Stimulated activated CD4-positive, alpha-beta T cell treated with anti-CD3 and anti-CD28 coated beads, Interleukin-2, amount 100 ng/mL, for 24 hours (primary cell): ENCODE measurements around the gene FECH.
"Not testable (repeated sequence)": the region's sequence is repeated elsewhere in the genome, so short reads cannot be mapped to it uniquely, and the experiment has no call there.

Source experiments
- DNase-seq, 2 donors: peaks; one replicate each; pipeline ENCODE4 v3.0.0-alpha.2; 2020

FECH gene

DNA sequence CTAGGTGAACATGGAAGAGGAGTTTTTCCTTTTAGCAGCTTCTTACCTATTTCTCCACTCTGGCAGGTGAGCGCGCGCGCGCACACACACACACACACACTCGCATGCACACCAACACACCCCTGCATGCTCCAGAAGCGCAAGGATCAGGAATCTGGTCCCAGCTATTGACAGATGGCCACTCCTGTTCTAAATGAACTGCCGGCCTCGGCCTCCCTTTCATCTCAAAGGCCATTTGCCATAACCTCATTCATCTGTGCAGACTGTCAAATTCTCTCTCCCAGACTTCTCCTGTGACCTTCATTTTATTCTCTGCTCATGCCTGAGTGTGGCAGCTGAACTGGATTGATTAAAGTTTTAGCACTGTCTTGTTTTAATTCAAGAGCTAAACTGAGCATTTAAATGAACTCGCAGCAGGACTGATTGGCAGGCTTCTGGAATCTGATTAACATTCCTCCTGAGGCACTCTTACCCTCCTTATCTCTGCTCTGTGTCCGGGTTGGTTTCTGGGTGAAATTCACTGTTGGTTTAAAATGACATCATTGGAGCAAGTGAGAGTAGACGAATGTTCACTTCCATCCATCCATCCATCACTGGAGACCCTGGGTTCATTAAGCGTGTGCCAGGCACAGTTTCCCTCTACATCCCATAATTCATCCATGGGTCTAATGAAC, 58.8 kb downstream of the FECH start:
- DNase-seq: no peak

DNA sequence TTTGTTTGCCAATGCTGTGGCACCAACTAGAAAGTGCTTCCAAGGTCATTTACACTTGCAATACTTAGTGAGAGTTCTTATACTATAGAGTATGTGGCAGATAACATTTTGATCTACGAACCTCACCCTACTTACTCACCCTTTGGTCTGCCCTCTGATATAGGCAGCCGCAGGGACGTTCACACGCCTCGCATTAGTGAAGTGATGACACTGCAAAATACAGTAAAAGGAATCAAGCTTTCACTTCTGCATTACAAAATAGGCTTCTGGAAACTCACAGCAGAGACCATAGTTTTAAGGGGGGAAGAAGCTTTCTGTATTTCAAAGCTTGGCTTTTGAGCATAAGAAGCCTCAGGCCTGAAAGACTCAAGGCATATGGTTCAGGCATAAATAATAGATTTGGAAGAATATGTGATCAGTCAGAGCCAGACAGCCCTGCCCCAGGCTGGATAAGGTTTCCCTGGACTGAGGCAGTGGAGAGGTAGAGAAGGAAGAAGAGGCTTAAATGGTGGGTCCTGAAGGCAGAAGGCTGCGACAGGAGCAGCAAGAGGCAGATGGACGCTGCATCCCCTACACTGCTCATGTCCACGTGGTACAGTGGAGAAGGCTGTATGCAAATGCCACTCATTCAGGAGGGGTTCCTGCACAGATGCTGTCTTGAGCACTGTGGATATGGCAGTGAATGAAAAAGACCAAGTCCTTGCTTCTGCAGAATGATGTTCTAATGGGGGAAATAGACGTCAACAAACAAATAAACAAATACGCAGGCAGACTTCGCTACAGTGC, 63.1 kb downstream of the FECH start:
- no peak for DNase-seq

DNA sequence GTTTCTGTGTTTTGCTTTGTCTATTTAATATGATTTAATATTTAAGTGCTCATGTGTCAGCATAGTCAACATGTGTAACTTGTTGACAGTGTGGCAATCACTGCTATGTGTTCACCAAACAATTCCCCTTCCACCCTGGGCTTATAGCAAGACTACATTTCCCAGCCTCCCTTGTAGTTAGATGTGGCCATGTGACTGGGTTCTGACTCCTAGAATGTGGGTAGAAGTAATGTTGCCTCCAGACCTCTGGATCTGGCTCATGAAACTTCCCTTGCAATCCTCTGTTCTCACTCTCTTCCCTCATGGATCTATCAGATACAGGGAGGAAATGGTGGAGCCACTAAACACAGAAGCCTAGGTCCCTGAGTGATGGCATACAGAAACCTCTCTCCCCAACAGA, 64.2 kb downstream of the FECH start:
- DNase-seq: not testable (repeated sequence)

DNA sequence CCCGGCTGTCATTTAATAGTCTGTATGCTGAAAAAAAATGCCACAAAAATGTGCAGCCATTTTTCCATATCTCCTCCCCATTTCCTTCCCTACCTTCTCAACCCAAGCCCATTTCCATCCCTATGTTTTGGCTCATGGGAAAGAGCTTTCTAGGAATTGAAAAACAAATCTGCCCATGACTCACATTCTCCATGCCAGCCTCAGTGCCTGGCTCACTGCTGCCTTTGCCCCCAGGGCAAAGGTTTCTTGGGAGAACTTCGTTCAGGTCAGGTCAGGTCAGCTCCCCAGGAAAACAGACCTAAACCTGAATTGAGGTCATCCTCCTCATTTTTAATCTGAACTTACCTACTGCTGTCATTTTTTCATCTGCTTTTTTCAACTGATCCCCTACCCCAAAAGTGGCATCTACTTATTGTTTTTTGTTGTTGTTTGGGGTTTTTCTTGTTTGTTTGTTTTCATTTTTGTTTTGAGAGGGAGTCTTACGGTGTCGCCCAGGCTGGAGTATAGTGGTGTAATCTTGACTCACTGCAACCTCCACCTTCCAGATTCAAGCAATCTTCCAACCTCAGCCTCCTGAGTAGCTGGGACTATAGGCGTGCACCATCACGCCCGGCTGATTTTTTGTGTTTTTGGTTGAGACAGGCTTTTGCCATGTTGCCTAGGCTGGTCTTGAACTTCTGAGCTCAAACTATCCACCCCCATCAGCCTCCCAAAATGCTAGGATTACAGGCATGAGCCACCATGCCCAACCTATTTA, 66.7 kb downstream of the FECH start:
- DNase-seq: no peak

DNA sequence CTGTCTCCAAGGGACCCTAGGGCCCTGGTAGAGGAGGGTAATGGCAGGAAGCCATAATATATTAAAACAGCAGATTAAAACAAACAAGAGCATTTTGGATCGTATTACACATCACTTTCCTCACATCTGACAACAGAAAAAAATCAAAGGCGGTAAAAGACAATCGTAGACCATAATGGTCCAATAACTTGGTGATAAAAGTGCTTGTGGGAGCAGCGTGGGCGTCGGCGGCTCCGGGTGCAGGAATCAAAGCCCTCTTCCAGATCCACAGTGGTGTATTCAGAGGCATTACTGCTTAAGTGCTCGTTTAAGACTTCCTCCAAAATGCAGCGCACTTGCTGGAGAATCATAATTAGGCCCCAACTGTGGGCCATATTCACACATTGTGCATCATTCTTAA, 68.0 kb downstream of the FECH start:
- no peak for DNase-seq

DNA sequence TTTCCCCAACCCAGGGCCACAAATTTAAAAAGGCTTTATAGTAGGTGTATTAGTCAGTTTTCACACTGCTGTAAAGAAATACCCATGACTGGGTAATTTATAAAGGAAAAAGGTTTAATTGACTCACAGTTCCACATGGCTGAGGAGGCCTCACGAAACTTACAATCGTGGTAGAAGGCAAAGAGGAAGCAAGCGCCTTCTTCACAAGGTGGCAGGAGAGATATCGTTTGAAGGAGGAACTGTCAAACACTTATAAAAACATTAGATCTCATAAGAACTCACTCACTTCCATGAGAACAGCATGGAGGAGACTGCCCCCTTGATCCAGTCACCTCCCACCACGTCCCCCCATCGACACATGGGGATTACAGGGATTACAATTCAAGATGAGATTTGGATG, 70.4 kb downstream of the FECH start:
- DNase-seq: no peak

DNA sequence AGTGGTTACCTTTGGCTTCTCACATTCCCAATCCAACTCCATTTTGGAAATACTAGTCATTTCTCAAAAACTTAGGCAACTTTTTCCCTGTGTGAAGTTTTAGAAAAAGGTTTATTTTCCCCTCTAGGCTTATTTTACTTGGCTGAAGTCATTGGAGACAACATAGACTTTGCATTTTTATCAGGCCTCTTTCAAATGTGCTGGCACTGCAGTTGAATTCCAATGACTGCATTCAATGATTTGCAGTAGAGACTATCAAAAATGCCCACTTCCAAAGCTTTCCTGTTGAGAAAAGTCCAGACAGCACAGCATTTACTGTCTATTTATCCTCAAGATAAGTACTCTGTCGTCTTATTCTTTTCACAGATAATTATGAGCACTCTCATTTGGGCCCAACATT, 81.3 kb downstream of the FECH start:
- no peak for DNase-seq

DNA sequence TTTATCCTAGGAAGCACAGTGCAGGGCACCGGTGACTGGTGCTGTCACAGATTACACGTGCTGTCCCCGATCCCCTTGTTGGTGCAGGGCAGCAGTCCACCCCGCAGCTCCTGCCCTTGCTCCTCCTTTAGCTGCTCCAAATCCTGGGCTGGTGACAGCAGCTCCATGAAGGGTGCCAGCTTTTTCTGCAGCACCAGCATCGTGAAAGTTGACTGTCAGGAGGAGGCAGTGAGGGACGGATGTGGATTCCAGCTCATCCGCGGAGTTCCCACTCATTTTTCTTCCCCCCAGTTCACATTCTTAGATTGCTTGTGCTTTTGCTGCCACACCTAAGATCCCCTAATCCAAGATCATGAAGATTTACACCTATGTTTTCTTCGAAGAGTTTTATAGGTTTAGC, 83.9 kb downstream of the FECH start:
- no peak for DNase-seq

DNA sequence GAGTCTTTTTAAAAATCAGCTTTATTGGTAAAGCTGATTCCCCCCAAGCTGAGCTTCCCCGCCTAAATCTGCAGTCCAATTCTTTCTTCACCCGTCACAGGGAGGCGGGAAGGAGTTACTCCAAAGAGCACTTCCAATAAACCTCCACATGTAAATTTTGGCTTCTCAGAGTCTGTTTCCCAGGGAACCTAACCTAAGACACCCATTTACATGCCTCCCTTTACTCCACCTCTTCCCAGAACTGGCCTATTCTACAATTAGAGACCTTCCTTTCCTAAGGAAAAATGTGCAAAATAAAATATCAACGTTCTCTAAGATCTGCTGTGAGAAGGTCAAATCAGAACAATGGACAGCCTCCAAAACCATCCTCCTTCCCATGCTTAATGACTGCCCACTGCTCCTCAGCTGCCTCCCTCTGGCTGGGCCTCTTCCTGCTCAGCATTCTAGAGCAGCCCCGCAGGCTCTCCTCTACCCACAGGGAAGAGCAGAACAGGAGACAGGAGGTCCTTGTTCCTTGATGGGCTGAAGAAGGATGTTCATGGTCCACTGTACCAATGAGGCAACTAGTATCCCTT, 87.7 kb downstream of the FECH start:
- DNase-seq: no peak
